Uterus (tissue), 2 donors: Measurements from ENCODE around the gene SFN.

Experiments
- POLR2A ChIP-seq, 2 donors: fragments of 450-650 bp; IDR thresholded peaks; one replicate each; pipeline ENCODE4 v1.6.1; 2016; ENCODE audit warnings: antibody characterized with exemption in 2 of 2, mild to moderate bottlenecking in 1 of 2, moderate library complexity in 1 of 2
- TF ChIP-seq, protein P1 (sequence below), 4 experiments: fragments of 200-600 bp in 2 of 4; fragments of 450-650 bp in 2 of 4; sonication (generic) in 2 of 4; IDR thresholded peaks; one replicate each; pipeline ENCODE4 v1.5.1; 2016 to 2019; ENCODE audit warnings: antibody characterized with exemption in 4 of 4, mild to moderate bottlenecking in 2 of 4, moderate library complexity in 1 of 4

GRCh38 chr1:26857473-26858060 lies 5.4 kb upstream of the SFN start:
- TF ChIP-seq, protein P1, sequence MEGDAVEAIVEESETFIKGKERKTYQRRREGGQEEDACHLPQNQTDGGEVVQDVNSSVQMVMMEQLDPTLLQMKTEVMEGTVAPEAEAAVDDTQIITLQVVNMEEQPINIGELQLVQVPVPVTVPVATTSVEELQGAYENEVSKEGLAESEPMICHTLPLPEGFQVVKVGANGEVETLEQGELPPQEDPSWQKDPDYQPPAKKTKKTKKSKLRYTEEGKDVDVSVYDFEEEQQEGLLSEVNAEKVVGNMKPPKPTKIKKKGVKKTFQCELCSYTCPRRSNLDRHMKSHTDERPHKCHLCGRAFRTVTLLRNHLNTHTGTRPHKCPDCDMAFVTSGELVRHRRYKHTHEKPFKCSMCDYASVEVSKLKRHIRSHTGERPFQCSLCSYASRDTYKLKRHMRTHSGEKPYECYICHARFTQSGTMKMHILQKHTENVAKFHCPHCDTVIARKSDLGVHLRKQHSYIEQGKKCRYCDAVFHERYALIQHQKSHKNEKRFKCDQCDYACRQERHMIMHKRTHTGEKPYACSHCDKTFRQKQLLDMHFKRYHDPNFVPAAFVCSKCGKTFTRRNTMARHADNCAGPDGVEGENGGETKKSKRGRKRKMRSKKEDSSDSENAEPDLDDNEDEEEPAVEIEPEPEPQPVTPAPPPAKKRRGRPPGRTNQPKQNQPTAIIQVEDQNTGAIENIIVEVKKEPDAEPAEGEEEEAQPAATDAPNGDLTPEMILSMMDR (IDR thresholded peaks at IDR 0.05) = no peak
- no peak for TF ChIP-seq POLR2A (IDR thresholded peaks at IDR 0.05)
